K562 (cell line): ENCODE data around the gene RNF26. TPM values are rescaled to one million over a fixed set of nuclear protein-coding genes. Genes with fewer than 3 reads are reported as not detected.
A peak's percentile ranks its signal among the peaks of the same experiment; 100 is the strongest.

Experiments used
- ETV1 ChIP-seq: fragments of 450-650 bp; conservative IDR thresholded peaks from 2 replicates; pipeline ENCODE4 v1.6.1; 2016; ENCODE audit warnings: missing genetic modification characterization, control low read depth, low read depth, missing compliant biosample characterization
- ILF3 ChIP-seq: fragments of 450-650 bp; IDR thresholded peaks from 2 replicates; pipeline ENCODE4 v1.6.1; 2018; ENCODE audit warnings: antibody characterized with exemption, mild to moderate bottlenecking, moderate library complexity, borderline replicate concordance
- MEIS2 ChIP-seq: fragments of 450-650 bp; IDR thresholded peaks from 2 replicates; pipeline ENCODE4 v1.6.1; 2014; ENCODE audit warnings: mild to moderate bottlenecking; ENCODE audit not compliant: partially characterized antibody
- NFATC3 ChIP-seq: fragments of 450-650 bp; IDR thresholded peaks from 2 replicates; pipeline ENCODE4 v1.6.1; 2017; ENCODE audit warnings: mild to moderate bottlenecking
- NR0B1 ChIP-seq: fragments of 450-650 bp; IDR thresholded peaks from one replicate; pipeline ENCODE4 v1.6.1; 2018; ENCODE audit warnings: mild to moderate bottlenecking, moderate library complexity; ENCODE audit not compliant: partially characterized antibody
- PCBP1 ChIP-seq: fragments of 200-400 bp; formaldehyde crosslinking; IDR thresholded peaks from 2 replicates; pipeline ENCODE4 v1.6.1; 2018; ENCODE audit warnings: mild to moderate bottlenecking, low read depth, low read length; ENCODE audit not compliant: poor library complexity, severe bottlenecking
- RFX1 ChIP-seq: fragments of 450-650 bp; IDR thresholded peaks from 2 replicates; pipeline ENCODE4 v1.6.1; 2016; ENCODE audit warnings: mild to moderate bottlenecking, moderate library complexity
- SAP30 ChIP-seq: fragments of 200-600 bp; sonication (generic); IDR thresholded peaks from 2 replicates; pipeline ENCODE4 v1.6.1; 2012; ENCODE audit warnings: borderline replicate concordance, low read depth, mild to moderate bottlenecking, moderate library complexity, low read length, control low read depth, inconsistent platforms; ENCODE audit not compliant: insufficient read depth, poor library complexity, severe bottlenecking
- SETDB1 ChIP-seq: IDR thresholded peaks from one replicate; pipeline ENCODE4 v1.6.1; 2012; ENCODE audit warnings: low read length, control low read depth, inconsistent platforms
- SREBF1 ChIP-seq: fragments of 150-350 bp; IDR thresholded peaks from 2 replicates; pipeline ENCODE4 v1.6.1; 2014; ENCODE audit warnings: antibody characterized with exemption, low read depth, low read length, borderline replicate concordance
- STAT6 ChIP-seq: sonication (generic); formaldehyde crosslinking; IDR thresholded peaks from 2 replicates; pipeline ENCODE4 v1.8.1; 2023; ENCODE audit warnings: mild to moderate bottlenecking, missing genetic modification reagents
- TAF7 ChIP-seq: fragments of 450-650 bp; IDR thresholded peaks from 2 replicates; pipeline ENCODE4 v1.6.1; 2016; ENCODE audit warnings: missing genetic modification characterization, missing compliant biosample characterization
- ZNF253 ChIP-seq: fragments of 250-450 bp; sonication (Bioruptor Pico); conservative IDR thresholded peaks from 2 replicates; pipeline ENCODE4 v1.6.1; 2021; ENCODE audit warnings: mild to moderate bottlenecking
- ZNF41 ChIP-seq: fragments of 250-450 bp; sonication (Bioruptor Pico); conservative IDR thresholded peaks from 2 replicates; pipeline ENCODE4 v1.4.0; 2020; ENCODE audit warnings: mild to moderate bottlenecking
- ZNF436 ChIP-seq: fragments of 250-450, 450-650 bp; sonication (Bioruptor Pico); formaldehyde crosslinking; IDR thresholded peaks from 2 replicates; pipeline ENCODE4 v1.7.0; 2020; ENCODE audit warnings: mild to moderate bottlenecking
- ZNF57 ChIP-seq: fragments of 450-650 bp; formaldehyde crosslinking; IDR thresholded peaks from 2 replicates; pipeline ENCODE4 v1.4.0; 2020; ENCODE audit warnings: mild to moderate bottlenecking, moderate library complexity
- polyA plus RNA-seq, 8 experiments: library from polyadenylated mRNA; depleted of rRNA in 4 of 8; stranded (reverse) in 5 of 8; unstranded in 3 of 8; fragments of >200 nt; fragmentation: Nextera tagmentation in 2 of 8; fragmentation: Illumina TruSeq in 1 of 8; extraction: Ambion mirVana in 2 of 8; extraction: Trizol in 1 of 8; gene quantifications; 2 replicates each; pipeline versions ENCODE4 v1.2.1 to v1.2.3, GENCODE V29; 2011 to 2014; ENCODE audit warnings: inconsistent platforms in 1 of 8, missing spikeins in 1 of 8
- total RNA-seq, 7 experiments: library from RNA; depleted of rRNA in 6 of 7; stranded (reverse); fragments of >200 nt in 6 of 7; fragmentation: Illumina TruSeq in 2 of 7; extraction: Trizol in 2 of 7; gene quantifications; 2 replicates each; pipeline versions ENCODE4 v1.2.1 to v1.2.3, GENCODE V29; 2011 to 2021; ENCODE audit warnings: low replicate concordance in 1 of 7
- TF ChIP-seq, protein P1 (sequence below): fragments of 450-650 bp; conservative IDR thresholded peaks from 2 replicates; pipeline ENCODE4 v1.6.1; 2016; ENCODE audit warnings: missing genetic modification characterization, low read depth, mild to moderate bottlenecking, missing compliant biosample characterization, moderate library complexity
- TF ChIP-seq, protein P2 (sequence below): sonication (generic); formaldehyde crosslinking; IDR thresholded peaks from 2 replicates; pipeline ENCODE4 v1.8.1; 2023; ENCODE audit warnings: mild to moderate bottlenecking, missing genetic modification reagents
- TF ChIP-seq, protein P3 (sequence below): fragments of 450-650 bp; IDR thresholded peaks from 2 replicates; pipeline ENCODE4 v1.6.1; 2014; ENCODE audit warnings: low read depth, mild to moderate bottlenecking, moderate library complexity, borderline replicate concordance

The RNF26 gene
- total and polyA plus RNA-seq, 9 of the 15 experiments (the other 6 are each of a cell fraction or from before 2014, with no cell fraction given) = 5.3 to 53.6 (median 12.7) TPM

DNA sequence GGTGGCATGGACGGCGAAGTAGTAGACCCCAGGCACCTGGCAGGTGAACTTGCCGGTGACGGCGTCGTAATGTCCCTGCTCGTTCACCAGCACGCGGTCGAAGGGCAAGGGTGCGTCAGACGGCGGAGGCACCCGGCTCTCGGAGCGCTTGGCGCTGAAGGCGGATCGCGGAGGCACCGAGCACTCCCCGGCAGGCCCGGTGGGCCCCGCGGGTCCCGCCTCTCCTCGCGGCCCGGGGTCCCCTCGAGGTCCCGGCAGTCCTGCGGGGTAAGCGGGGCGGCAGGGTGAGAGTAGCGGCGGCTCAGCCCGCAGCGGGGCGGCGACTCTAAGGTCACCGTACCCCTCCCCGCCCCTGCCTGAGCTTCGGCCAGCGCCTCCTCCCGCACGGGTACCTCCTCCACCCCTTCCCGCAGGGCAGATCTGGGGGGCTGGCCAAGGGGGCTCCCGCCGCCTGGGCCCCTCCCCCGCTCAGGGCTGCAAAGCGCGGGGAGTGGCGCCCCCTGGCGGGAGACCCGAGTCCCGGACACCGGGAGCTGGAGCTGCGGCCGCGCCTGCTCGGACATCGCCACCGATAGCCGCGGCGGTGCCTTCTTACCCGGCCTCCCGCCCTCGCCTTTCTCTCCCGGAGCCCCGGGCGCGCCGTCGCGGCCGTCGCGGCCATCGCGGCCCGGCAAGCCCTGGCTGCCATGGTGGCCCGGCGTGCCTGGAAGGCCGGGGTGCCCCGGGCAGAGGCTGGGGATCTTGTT, 5.4 kb downstream of the RNF26 start (continued):
- no peak for TF ChIP-seq NR0B1
- TF ChIP-seq TAF7 = no peak
- no peak for TF ChIP-seq STAT6 (CRISPR knock-in tag)
- TF ChIP-seq ZNF41 (CRISPR knock-in tag) = no peak
- TF ChIP-seq NFATC3 = no peak
- TF ChIP-seq, protein P1, sequence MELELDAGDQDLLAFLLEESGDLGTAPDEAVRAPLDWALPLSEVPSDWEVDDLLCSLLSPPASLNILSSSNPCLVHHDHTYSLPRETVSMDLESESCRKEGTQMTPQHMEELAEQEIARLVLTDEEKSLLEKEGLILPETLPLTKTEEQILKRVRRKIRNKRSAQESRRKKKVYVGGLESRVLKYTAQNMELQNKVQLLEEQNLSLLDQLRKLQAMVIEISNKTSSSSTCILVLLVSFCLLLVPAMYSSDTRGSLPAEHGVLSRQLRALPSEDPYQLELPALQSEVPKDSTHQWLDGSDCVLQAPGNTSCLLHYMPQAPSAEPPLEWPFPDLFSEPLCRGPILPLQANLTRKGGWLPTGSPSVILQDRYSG (tag) = no peak
- no peak for TF ChIP-seq ZNF253 (CRISPR knock-in tag)
- TF ChIP-seq, protein P2, sequence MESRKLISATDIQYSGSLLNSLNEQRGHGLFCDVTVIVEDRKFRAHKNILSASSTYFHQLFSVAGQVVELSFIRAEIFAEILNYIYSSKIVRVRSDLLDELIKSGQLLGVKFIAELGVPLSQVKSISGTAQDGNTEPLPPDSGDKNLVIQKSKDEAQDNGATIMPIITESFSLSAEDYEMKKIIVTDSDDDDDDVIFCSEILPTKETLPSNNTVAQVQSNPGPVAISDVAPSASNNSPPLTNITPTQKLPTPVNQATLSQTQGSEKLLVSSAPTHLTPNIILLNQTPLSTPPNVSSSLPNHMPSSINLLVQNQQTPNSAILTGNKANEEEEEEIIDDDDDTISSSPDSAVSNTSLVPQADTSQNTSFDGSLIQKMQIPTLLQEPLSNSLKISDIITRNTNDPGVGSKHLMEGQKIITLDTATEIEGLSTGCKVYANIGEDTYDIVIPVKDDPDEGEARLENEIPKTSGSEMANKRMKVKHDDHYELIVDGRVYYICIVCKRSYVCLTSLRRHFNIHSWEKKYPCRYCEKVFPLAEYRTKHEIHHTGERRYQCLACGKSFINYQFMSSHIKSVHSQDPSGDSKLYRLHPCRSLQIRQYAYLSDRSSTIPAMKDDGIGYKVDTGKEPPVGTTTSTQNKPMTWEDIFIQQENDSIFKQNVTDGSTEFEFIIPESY (CRISPR knock-in tag) = peak; percentile 98
- TF ChIP-seq ETV1 (tag) = no peak
- TF ChIP-seq PCBP1 = peak; percentile 77
- no peak for TF ChIP-seq SETDB1
- TF ChIP-seq SREBF1 = no peak
- TF ChIP-seq, protein P3, sequence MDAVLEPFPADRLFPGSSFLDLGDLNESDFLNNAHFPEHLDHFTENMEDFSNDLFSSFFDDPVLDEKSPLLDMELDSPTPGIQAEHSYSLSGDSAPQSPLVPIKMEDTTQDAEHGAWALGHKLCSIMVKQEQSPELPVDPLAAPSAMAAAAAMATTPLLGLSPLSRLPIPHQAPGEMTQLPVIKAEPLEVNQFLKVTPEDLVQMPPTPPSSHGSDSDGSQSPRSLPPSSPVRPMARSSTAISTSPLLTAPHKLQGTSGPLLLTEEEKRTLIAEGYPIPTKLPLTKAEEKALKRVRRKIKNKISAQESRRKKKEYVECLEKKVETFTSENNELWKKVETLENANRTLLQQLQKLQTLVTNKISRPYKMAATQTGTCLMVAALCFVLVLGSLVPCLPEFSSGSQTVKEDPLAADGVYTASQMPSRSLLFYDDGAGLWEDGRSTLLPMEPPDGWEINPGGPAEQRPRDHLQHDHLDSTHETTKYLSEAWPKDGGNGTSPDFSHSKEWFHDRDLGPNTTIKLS = no peak; the same call in 1 of the 2 replicates
- TF ChIP-seq RFX1 = no peak
- no peak for TF ChIP-seq ZNF57 (CRISPR knock-in tag)
- no peak for TF ChIP-seq MEIS2
- no peak for TF ChIP-seq ZNF436 (CRISPR knock-in tag)
- no peak for TF ChIP-seq SAP30
- no peak for TF ChIP-seq ILF3
